GM12878 (cell line): ENCODE data around the gene GSTA3. TPM values are rescaled to one million over a fixed set of nuclear protein-coding genes. Genes with fewer than 3 reads are reported as not detected.
"Not testable (repeated sequence)": the region's sequence is repeated elsewhere in the genome, so short reads cannot be mapped to it uniquely, and the experiment has no call there.

Source experiments
- ATAC-seq: fragments of 200-7000 bp; cut with Tn5 transposase; 3 replicates; pipeline ENCODE4 v1.9.1; 2020; ENCODE audit warnings: mild to moderate bottlenecking, moderate library complexity
- BruUV-seq: library from RNA; stranded (reverse); fragments of 400-500 nt; replicated peaks from 2 replicates; lab custom pipeline; 2021; lab: Mats Ljungman, UMichigan
- CTCF ChIA-PET: fragments of 300-600 bp; sonication (Branson Sonifier 250); formaldehyde crosslinking; extraction: SDS; loops from one replicate; lab custom pipeline; 2021; ENCODE audit warnings: inconsistent platforms; lab: Yijun Ruan, JAX
- POLR2A ChIA-PET: fragments of 350-600 bp; formaldehyde crosslinking; extraction: SDS; loops from one replicate; lab custom pipeline; 2021; ENCODE audit warnings: inconsistent platforms; lab: Charles Lee
- RAD21 ChIA-PET: fragments of 300-600 bp; sonication (Branson Sonifier 250); formaldehyde crosslinking; loops from one replicate; lab custom pipeline; 2023; ENCODE audit warnings: antibody characterized with exemption; ENCODE audit not compliant: unreplicated experiment; lab: Charles Lee
- SMC1A ChIA-PET: fragments of 300-600 bp; sonication (Branson Sonifier 250); formaldehyde crosslinking; loops from one replicate; lab custom pipeline; 2023; ENCODE audit not compliant: unreplicated experiment, uncharacterized antibody; lab: Charles Lee
- DNase-seq: peaks from one replicate; pipeline ENCODE4 v3.0.0-alpha.2; 2011; ENCODE audit warnings: low read depth, low spot score
- FAIRE-seq: peaks from 3 replicates; lab custom pipeline; 2011; peaks lifted over from hg19 to GRCh38; lab: Jason Lieb, UNC
- H2AFZ ChIP-seq: 2 replicates; pipeline ENCODE4 v1.6.0; 2011; ENCODE audit warnings: low read depth, low read length, control low read depth; ENCODE audit not compliant: control insufficient read depth
- H3K27ac ChIP-seq: 2 replicates; pipeline ENCODE4 v1.5.1; 2011; ENCODE audit warnings: control low read depth; ENCODE audit not compliant: control insufficient read depth, insufficient read depth
- H3K27me3 ChIP-seq, 2 experiments: replicated peaks in 1 of 2; 2 replicates each; pipeline versions ENCODE4 v1.6.0 to v1.6.1; 2011; ENCODE audit warnings: low read length in 1 of 2; ENCODE audit not compliant: control insufficient read depth in 2 of 2, insufficient read depth in 2 of 2
- H3K36me3 ChIP-seq, 2 experiments: 2 replicates each; pipeline ENCODE4 v1.5.1; 2011; ENCODE audit warnings: low read length in 1 of 2; ENCODE audit not compliant: control insufficient read depth in 2 of 2, insufficient read depth in 2 of 2
- H3K4me1 ChIP-seq: 2 replicates; pipeline ENCODE4 v1.6.1; 2011; ENCODE audit warnings: mild to moderate bottlenecking, low read length, moderate library complexity, mixed read lengths; ENCODE audit not compliant: control insufficient read depth, insufficient read depth
- H3K4me2 ChIP-seq: 2 replicates; pipeline ENCODE4 v1.6.0; 2011; ENCODE audit warnings: control low read depth; ENCODE audit not compliant: control insufficient read depth, insufficient read depth
- H3K4me3 ChIP-seq: fragments of 200-600 bp; sonication (generic); 2 replicates; pipeline ENCODE4 v1.5.1; 2016
- H3K79me2 ChIP-seq: 2 replicates; pipeline ENCODE4 v1.6.0; 2011; ENCODE audit warnings: low read length; ENCODE audit not compliant: control insufficient read depth, insufficient read depth
- H3K9ac ChIP-seq: 2 replicates; pipeline ENCODE4 v1.8.0; 2011; ENCODE audit warnings: low read length, control low read depth, mixed read lengths; ENCODE audit not compliant: control insufficient read depth, insufficient read depth
- H3K9me3 ChIP-seq: replicated peaks from 3 replicates; pipeline ENCODE4 v1.5.1; 2011; ENCODE audit warnings: mild to moderate bottlenecking, low read length; ENCODE audit not compliant: control insufficient read depth, insufficient read depth
- H4K20me1 ChIP-seq: 2 replicates; pipeline ENCODE4 v1.6.0; 2011; ENCODE audit not compliant: control insufficient read depth, insufficient read depth
- CBFB ChIP-seq: IDR thresholded peaks from 2 replicates; pipeline ENCODE4 v1.6.1; 2016; ENCODE audit warnings: antibody characterized with exemption, low read depth
- IKZF2 ChIP-seq, 2 experiments: fragments of 450-650 bp; IDR thresholded peaks; 2 replicates each; pipeline ENCODE4 v1.6.1; 2017; ENCODE audit warnings: mild to moderate bottlenecking in 2 of 2, moderate library complexity in 2 of 2
- NR2C2 ChIP-seq: IDR thresholded peaks from 2 replicates; pipeline ENCODE4 v1.6.1; 2011; ENCODE audit warnings: borderline replicate concordance, low read depth; ENCODE audit not compliant: control insufficient read depth, insufficient read length
- NR2F1 ChIP-seq: fragments of 450-650 bp; conservative IDR thresholded peaks from 2 replicates; pipeline ENCODE4 v1.6.1; 2017; ENCODE audit warnings: mild to moderate bottlenecking
- POLR2A ChIP-seq: IDR thresholded peaks from 2 replicates; pipeline ENCODE4 v1.6.1; 2011; ENCODE audit warnings: low read depth, mild to moderate bottlenecking, low read length
- RUNX3 ChIP-seq: IDR thresholded peaks from 2 replicates; pipeline ENCODE4 v1.6.1; 2012; ENCODE audit warnings: low read length, inconsistent platforms
- SIN3A ChIP-seq: IDR thresholded peaks from 2 replicates; pipeline ENCODE4 v1.6.1; 2012; ENCODE audit warnings: low read depth, low read length, improper control_type of control experiment
- SMAD5 ChIP-seq: IDR thresholded peaks from 2 replicates; pipeline ENCODE4 v1.6.1; 2016; ENCODE audit warnings: antibody characterized with exemption, low read depth
- TCF12 ChIP-seq: IDR thresholded peaks from 2 replicates; pipeline ENCODE4 v1.6.1; 2011; ENCODE audit warnings: low read depth, mild to moderate bottlenecking, low read length
- YBX1 ChIP-seq: fragments of 450-650 bp; IDR thresholded peaks from 2 replicates; pipeline ENCODE4 v1.6.1; 2016; ENCODE audit warnings: antibody characterized with exemption
- ZSCAN29 ChIP-seq: fragments of 450-650 bp; IDR thresholded peaks from 2 replicates; pipeline ENCODE4 v1.6.1; 2017; ENCODE audit warnings: mild to moderate bottlenecking, moderate library complexity
- WGBS: methylation state at CpG from one replicate; pipeline ENCODE4 v1.1.6; 2016; ENCODE audit warnings: low lambda C conversion rate; ENCODE audit not compliant: insufficient replicate concordance, insufficient coverage; ENCODE audit errors: missing lambda C conversion rate; 5-methylcytosine and 5-hydroxymethylcytosine counted together
- in situ Hi-C: fragments of 300-500 bp; cut with MboI; formaldehyde crosslinking; loops from 9 replicates; pipeline ENCODE4 v1.14.3; 2018; ENCODE audit warnings: mixed read lengths
- intact Hi-C: fragments of 100-400 bp; cut with micrococcal nuclease; formaldehyde crosslinking; loops from one replicate; pipeline ENCODE4 v1.14.2; 2022; ENCODE audit not compliant: unreplicated experiment
- polyA plus RNA-seq, 11 experiments: library from polyadenylated mRNA; depleted of rRNA in 4 of 11; unstranded in 6 of 11; stranded (reverse) in 5 of 11; fragments of >200 nt; fragmentation: Nextera tagmentation in 4 of 11; fragmentation: Illumina TruSeq in 1 of 11; extraction: Ambion mirVana in 4 of 11; extraction: Trizol in 1 of 11; gene quantifications; 1 replicate in 1 of 11; 2 replicates in 10 of 11; pipeline versions ENCODE4 v1.2.1 to v1.2.3, GENCODE V29; 2011 to 2016; ENCODE audit warnings: inconsistent platforms in 2 of 11, missing spikeins in 2 of 11, low read depth in 1 of 11
- total RNA-seq, 4 experiments: library from RNA; depleted of rRNA in 3 of 4; stranded (reverse); fragments of >200 nt in 3 of 4; fragmentation: Illumina TruSeq in 1 of 4; extraction: Trizol in 1 of 4; gene quantifications; 2 replicates each; pipeline versions ENCODE4 v1.2.1 to v1.2.3, GENCODE V29; 2013 to 2021

Gene GSTA3
- total and polyA plus RNA-seq, 10 of the 15 experiments (the other 5 are each of a cell fraction or from before 2014, with no cell fraction given) = not detected

DNA sequence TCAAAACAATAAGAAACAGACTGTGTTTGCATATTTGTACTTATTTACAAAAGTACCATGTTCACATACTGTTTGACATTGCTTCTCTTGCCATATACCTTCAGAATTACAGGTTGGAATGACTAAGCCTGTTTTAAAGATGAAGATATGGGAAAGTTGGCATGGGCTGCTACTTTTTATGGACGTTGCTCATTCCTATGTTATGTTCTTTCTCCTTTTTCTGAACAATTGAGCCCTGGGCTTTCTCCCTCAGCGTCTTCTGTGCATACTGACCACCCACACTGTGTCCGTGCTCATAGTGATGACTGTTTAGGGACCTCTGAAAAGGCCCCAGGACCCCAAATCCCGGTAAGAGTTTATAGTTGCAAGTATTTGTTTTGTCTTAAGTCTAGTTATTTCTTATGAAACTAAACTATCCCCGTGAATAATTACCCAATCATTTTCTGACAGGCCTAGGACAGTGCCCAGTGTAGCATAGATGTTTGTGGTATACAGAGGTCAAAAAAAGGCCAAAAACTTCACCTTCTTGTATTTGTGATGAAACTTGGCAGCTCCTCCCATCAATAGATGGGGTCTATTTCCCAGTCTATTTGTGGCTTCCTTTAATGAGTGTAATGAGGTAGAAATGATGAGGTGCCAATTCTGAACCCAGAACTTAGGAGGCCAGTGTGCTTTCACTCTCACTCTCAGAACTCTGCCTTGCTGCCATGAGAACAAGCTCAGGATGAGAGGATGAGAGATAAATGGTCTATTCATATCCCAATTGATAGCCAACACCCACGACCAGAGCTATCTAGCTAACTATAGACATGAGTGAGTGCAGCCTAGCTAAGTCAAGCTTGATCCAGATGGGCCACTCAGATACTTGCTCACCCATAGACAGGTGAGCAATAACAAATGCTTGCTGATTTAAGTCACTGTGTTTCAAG, 44.7 kb upstream of the GSTA3 start:
- no peak overlapping the region for H2AFZ ChIP-seq
- no TSS peak for BruUV-seq
- intact Hi-C loops (no loop called here), in situ Hi-C loops (no loop called here)
- H3K4me3 ChIP-seq = no peak overlapping the region
- H3K27ac ChIP-seq = no peak overlapping the region
- H3K9ac ChIP-seq = no peak overlapping the region
- no peak for TF ChIP-seq TCF12
- TF ChIP-seq CBFB = no peak
- TF ChIP-seq POLR2A = no peak
- no peak for TF ChIP-seq ZSCAN29
- TF ChIP-seq RUNX3 = no peak
- peak; percentile 48; the same call in 1 of the 2 replicates for TF ChIP-seq NR2F1
- no peak for TF ChIP-seq IKZF2 (IDR thresholded peaks at IDR 0.05)
- TF ChIP-seq NR2C2 = no peak
- RAD21 ChIA-PET = no interaction called here
- SMC1A ChIA-PET = interaction anchor here (1.3 to 1.4 kb wide), 2 partner anchors 12 to 41 kb away, joined by 3 to 5 read pairs; partner anchors contain the start of gene GSTA4
- CTCF ChIA-PET = interaction anchor here (0.7 kb wide), 1 partner anchor 30 kb away, joined by 3 read pairs; no protein-coding TSS in a partner anchor
- POLR2A ChIA-PET = no interaction called here
- FAIRE-seq = no peak
- no peak overlapping the region for H3K4me2 ChIP-seq
- 14% methylated on average over 6 of the region's 6 CpGs for WGBS
- ATAC-seq = peak; percentile 89
- no peaks in the 10 kb centered on the region for H3K9me3 ChIP-seq
- H3K36me3 ChIP-seq = no peaks in the 10 kb centered on the region
- H3K4me1 ChIP-seq = no peaks in the 10 kb centered on the region
- H4K20me1 ChIP-seq = no peaks in the 10 kb centered on the region
- H3K79me2 ChIP-seq = no peaks in the 10 kb centered on the region
- H3K27me3 ChIP-seq = no peaks in the 10 kb centered on the region
- no peak for DNase-seq

DNA sequence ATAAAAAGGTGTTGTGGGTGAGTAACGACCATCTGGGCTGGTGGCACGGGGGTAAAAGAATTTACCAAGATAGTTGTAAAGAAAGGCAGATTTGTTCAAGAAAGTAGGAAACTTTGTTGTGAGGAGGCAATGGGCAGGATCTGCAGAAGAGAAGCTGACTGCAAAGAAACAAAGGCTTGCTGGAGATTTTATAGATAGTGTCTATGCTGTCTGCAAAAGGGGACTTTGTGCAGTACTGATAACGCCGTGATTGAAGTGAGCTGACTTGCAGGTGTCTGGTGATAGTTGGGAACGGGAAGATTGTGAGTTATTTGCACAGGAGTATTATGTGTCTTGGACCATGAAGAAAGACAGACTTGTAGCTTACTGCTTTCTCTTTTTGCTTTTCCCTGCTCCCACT, 36.8 kb upstream of the GSTA3 start:
- CTCF ChIA-PET = no interaction called here
- no TSS peak for BruUV-seq
- in situ Hi-C loops (no loop called here), intact Hi-C loops (no loop called here)
- Histone ChIP-seq H2AFZ (no peak overlapping the region), H3K4me3 (no peak overlapping the region), H3K9me3 (no peaks in the 10 kb centered on the region), H3K9ac (no peak overlapping the region), H4K20me1 (no peaks in the 10 kb centered on the region), H3K27ac (no peak overlapping the region), H3K4me2 (no peak overlapping the region), H3K27me3 (no peaks in the 10 kb centered on the region), H3K4me1 (no peaks in the 10 kb centered on the region), H3K36me3 (no peaks in the 10 kb centered on the region), H3K79me2 (no peaks in the 10 kb centered on the region)
- POLR2A ChIA-PET = no interaction called here
- ATAC-seq (no peak), FAIRE-seq (no peak), DNase-seq (no peak)
- no peak for TF ChIP-seq SMAD5
- TF ChIP-seq SIN3A = no peak
- no peak for TF ChIP-seq YBX1
- SMC1A ChIA-PET = no interaction called here
- RAD21 ChIA-PET = no interaction called here
- WGBS = 3% methylated on average over 5 of the region's 5 CpGs

DNA sequence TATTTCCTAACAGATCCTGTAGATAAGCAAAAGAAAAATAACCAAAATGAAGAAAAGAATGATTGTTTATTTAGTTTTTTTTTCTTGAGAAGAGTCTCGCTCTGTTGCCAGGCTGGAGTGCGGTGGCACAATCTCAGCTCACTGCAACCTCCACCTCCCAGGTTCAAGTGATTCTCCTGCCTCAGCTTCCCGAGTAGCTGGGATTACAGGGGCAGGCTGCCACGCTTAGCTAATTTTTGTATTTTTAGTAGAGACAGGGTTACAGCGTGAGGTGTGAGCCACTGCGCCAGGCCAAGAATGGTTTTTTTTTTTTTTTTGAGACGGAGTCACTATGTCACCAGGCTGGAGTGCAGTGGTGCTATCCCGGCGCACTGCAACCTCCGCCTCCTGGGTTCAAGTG, 33.3 kb upstream of the GSTA3 start:
- H3K4me2 ChIP-seq, FAIRE-seq, ATAC-seq, H3K36me3 ChIP-seq, DNase-seq, RAD21 ChIA-PET, intact Hi-C loops, H3K4me1 ChIP-seq, H3K27ac ChIP-seq, H3K4me3 ChIP-seq, H3K79me2 ChIP-seq, H4K20me1 ChIP-seq, BruUV-seq, SMC1A ChIA-PET, POLR2A ChIA-PET, H3K9ac ChIP-seq, H2AFZ ChIP-seq, H3K9me3 ChIP-seq, in situ Hi-C loops, H3K27me3 ChIP-seq: not testable (repeated sequence)
- CTCF ChIA-PET = interaction anchor here (0.6 kb wide), 1 partner anchor 55 kb away, joined by 3 read pairs; no protein-coding TSS in a partner anchor
- 58% methylated on average over 9 of the region's 10 CpGs for WGBS
